Astrocyte (in vitro differentiated cells and primary cell): ENCODE data around the gene GSK3B. TPM values are rescaled to one million over a fixed set of nuclear protein-coding genes. Genes with fewer than 3 reads are reported as not detected.

ENCODE experiments used
- DNase-seq: peaks from one replicate; pipeline ENCODE4 v3.0.0-alpha.2; 2010; ENCODE audit warnings: low read depth
- FAIRE-seq: peaks from 2 replicates; lab custom pipeline; 2011; peaks lifted over from hg19 to GRCh38; lab: Jason Lieb, UNC
- H2AFZ ChIP-seq: 2 replicates; pipeline ENCODE4 v1.6.0; 2012; ENCODE audit warnings: low read depth, low read length, inconsistent platforms
- H3K27ac ChIP-seq: 2 replicates; pipeline ENCODE4 v1.5.1; 2011; ENCODE audit warnings: low read depth, low read length, inconsistent platforms
- H3K27me3 ChIP-seq: 2 replicates; pipeline ENCODE4 v1.6.0; 2011; ENCODE audit warnings: low read length, inconsistent platforms; ENCODE audit not compliant: insufficient read depth
- H3K36me3 ChIP-seq: 2 replicates; pipeline ENCODE4 v1.5.1; 2011; ENCODE audit warnings: low read length, inconsistent platforms; ENCODE audit not compliant: insufficient read depth
- H3K4me1 ChIP-seq: 2 replicates; pipeline ENCODE4 v1.5.1; 2011; ENCODE audit warnings: low read length, inconsistent platforms; ENCODE audit not compliant: insufficient read depth
- H3K4me2 ChIP-seq: 2 replicates; pipeline ENCODE4 v1.6.0; 2012; ENCODE audit warnings: low read length, inconsistent platforms
- H3K4me3 ChIP-seq: 2 replicates; pipeline ENCODE4 v1.5.1; 2011; ENCODE audit warnings: low read depth, mild to moderate bottlenecking, low read length, inconsistent platforms; ENCODE audit not compliant: insufficient read depth
- H3K79me2 ChIP-seq: 2 replicates; pipeline ENCODE4 v1.6.0; 2012; ENCODE audit warnings: mild to moderate bottlenecking, low read length, inconsistent platforms; ENCODE audit not compliant: insufficient read depth
- H3K9ac ChIP-seq: 2 replicates; pipeline ENCODE4 v1.6.0; 2012; ENCODE audit warnings: mild to moderate bottlenecking, low read length, inconsistent platforms
- H3K9me3 ChIP-seq: 2 replicates; pipeline ENCODE4 v1.5.1; 2012; ENCODE audit warnings: low read depth, mild to moderate bottlenecking, low read length, inconsistent platforms; ENCODE audit not compliant: insufficient read depth
- H4K20me1 ChIP-seq: 2 replicates; pipeline ENCODE4 v1.6.0; 2012; ENCODE audit warnings: low read length, inconsistent platforms; ENCODE audit not compliant: insufficient read depth
- H3K27ac Mint-ChIP-seq: one replicate; pipeline ENCODE4 v1.8.0; 2021; ENCODE audit warnings: mild to moderate bottlenecking, mixed read lengths; ENCODE audit not compliant: unreplicated experiment
- H3K27me3 Mint-ChIP-seq: one replicate; pipeline ENCODE4 v1.8.0; 2021; ENCODE audit warnings: low read depth, mixed read lengths; ENCODE audit not compliant: unreplicated experiment
- H3K36me3 Mint-ChIP-seq: one replicate; pipeline ENCODE4 v1.8.0; 2021; ENCODE audit warnings: low read depth, mixed read lengths; ENCODE audit not compliant: unreplicated experiment
- H3K4me1 Mint-ChIP-seq: one replicate; pipeline ENCODE4 v1.8.0; 2021; ENCODE audit warnings: low read depth, mixed read lengths; ENCODE audit not compliant: unreplicated experiment
- H3K4me3 Mint-ChIP-seq: one replicate; pipeline ENCODE4 v1.8.0; 2021; ENCODE audit warnings: mild to moderate bottlenecking, moderate library complexity, mixed read lengths; ENCODE audit not compliant: unreplicated experiment
- H3K9me3 Mint-ChIP-seq: one replicate; pipeline ENCODE4 v1.8.0; 2021; ENCODE audit warnings: mild to moderate bottlenecking, mixed read lengths; ENCODE audit not compliant: unreplicated experiment
- EZH2 ChIP-seq: IDR thresholded peaks from 2 replicates; pipeline ENCODE4 v1.6.1; 2012; ENCODE audit warnings: mild to moderate bottlenecking, low read length, inconsistent platforms; ENCODE audit not compliant: insufficient read depth
- total RNA-seq: library from RNA; stranded (reverse); gene quantifications from 2 replicates; pipeline ENCODE4 v1.2.1, GENCODE V29; 2021
- TF ChIP-seq, protein P1 (sequence below): IDR thresholded peaks from 2 replicates; pipeline ENCODE4 v1.5.1; 2011; ENCODE audit warnings: low read depth, mild to moderate bottlenecking, inconsistent platforms, low read length, moderate library complexity; ENCODE audit not compliant: insufficient read depth

GSK3B gene
- total RNA-seq, 1 donor from 2014 or later: 80.6 TPM

- H3K27ac Mint-ChIP-seq: no peak overlapping the region
- no peak overlapping the region for H3K4me3 Mint-ChIP-seq
- H3K4me3 ChIP-seq: no peak overlapping the region
- no peak for FAIRE-seq
- H3K9me3 Mint-ChIP-seq: no peaks in the 10 kb centered on the region
- no peak for DNase-seq
- H3K9me3 ChIP-seq: no peaks in the 10 kb centered on the region
- peaks cover 60% of the 10 kb centered on the region for H3K79me2 ChIP-seq
- H3K36me3 Mint-ChIP-seq: peaks cover 1% of the 10 kb centered on the region
- no peak overlapping the region for H2AFZ ChIP-seq
- H4K20me1 ChIP-seq: peaks cover 63% of the 10 kb centered on the region
- peaks cover 16% of the 10 kb centered on the region for H3K4me1 Mint-ChIP-seq
- H3K4me2 ChIP-seq: no peak overlapping the region
- H3K36me3 ChIP-seq: no peaks in the 10 kb centered on the region
- H3K4me1 ChIP-seq: no peaks in the 10 kb centered on the region
- no peak overlapping the region for H3K27ac ChIP-seq
- no peak for TF ChIP-seq EZH2
- TF ChIP-seq, protein P1, sequence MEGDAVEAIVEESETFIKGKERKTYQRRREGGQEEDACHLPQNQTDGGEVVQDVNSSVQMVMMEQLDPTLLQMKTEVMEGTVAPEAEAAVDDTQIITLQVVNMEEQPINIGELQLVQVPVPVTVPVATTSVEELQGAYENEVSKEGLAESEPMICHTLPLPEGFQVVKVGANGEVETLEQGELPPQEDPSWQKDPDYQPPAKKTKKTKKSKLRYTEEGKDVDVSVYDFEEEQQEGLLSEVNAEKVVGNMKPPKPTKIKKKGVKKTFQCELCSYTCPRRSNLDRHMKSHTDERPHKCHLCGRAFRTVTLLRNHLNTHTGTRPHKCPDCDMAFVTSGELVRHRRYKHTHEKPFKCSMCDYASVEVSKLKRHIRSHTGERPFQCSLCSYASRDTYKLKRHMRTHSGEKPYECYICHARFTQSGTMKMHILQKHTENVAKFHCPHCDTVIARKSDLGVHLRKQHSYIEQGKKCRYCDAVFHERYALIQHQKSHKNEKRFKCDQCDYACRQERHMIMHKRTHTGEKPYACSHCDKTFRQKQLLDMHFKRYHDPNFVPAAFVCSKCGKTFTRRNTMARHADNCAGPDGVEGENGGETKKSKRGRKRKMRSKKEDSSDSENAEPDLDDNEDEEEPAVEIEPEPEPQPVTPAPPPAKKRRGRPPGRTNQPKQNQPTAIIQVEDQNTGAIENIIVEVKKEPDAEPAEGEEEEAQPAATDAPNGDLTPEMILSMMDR: no peak
- no peak overlapping the region for H3K9ac ChIP-seq
- no peaks in the 10 kb centered on the region for H3K27me3 Mint-ChIP-seq
- H3K27me3 ChIP-seq: no peaks in the 10 kb centered on the region
Measured at GRCh38 chr3:119950666-119951325, 143.5 kb downstream of the GSK3B start.

DNA sequence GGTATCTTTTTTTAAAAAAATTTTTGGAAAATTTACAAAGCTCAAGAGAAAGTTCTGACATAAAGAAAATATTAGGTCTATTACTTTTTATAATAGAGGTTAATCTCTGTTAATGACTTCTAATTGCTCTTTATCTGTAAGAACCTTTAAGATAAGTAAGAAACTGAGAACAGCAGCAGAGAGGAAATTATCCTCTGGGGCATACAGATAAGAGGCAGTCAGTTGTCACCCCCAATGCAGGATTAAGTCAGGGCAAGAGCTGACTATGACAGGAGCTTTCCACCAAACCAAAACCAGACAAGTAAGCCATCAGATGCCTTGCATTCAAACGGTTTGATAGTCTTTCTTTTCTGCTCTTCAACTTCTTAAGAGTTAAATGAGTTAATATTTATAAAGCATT, 149.0 kb downstream of the GSK3B start:
- peaks cover 7% of the 10 kb centered on the region for H3K4me1 Mint-ChIP-seq

GRCh38 chr3:119944091-119944490, 150.2 kb downstream of the GSK3B start:
- no peak overlapping the region for H3K27ac Mint-ChIP-seq
- no peak overlapping the region for H3K4me2 ChIP-seq
- no peaks in the 10 kb centered on the region for H3K27me3 Mint-ChIP-seq
- H3K9ac ChIP-seq: no peak overlapping the region
- no peaks in the 10 kb centered on the region for H3K9me3 ChIP-seq
- H3K27me3 ChIP-seq: no peaks in the 10 kb centered on the region
- no peak overlapping the region for H3K4me3 Mint-ChIP-seq
- no peak overlapping the region for H3K4me3 ChIP-seq
- no peaks in the 10 kb centered on the region for H3K9me3 Mint-ChIP-seq
- H3K36me3 Mint-ChIP-seq: peaks cover 3% of the 10 kb centered on the region
- H2AFZ ChIP-seq: no peak overlapping the region
- FAIRE-seq: no peak
- H3K4me1 Mint-ChIP-seq: peaks cover 6% of the 10 kb centered on the region
- no peak overlapping the region for H3K27ac ChIP-seq
- no peak for DNase-seq
- peaks cover 45% of the 10 kb centered on the region for H4K20me1 ChIP-seq
- no peaks in the 10 kb centered on the region for H3K4me1 ChIP-seq
- peaks cover 39% of the 10 kb centered on the region for H3K79me2 ChIP-seq
- TF ChIP-seq EZH2: no peak
- TF ChIP-seq, protein P1: no peak
- H3K36me3 ChIP-seq: no peaks in the 10 kb centered on the region

More for the DNA sequence above, 149.0 kb downstream of the GSK3B start:
- H3K9me3 ChIP-seq: no peaks in the 10 kb centered on the region
- no peak overlapping the region for H3K4me2 ChIP-seq
- TF ChIP-seq EZH2: no peak
- TF ChIP-seq, protein P1: no peak
- no peaks in the 10 kb centered on the region for H3K4me1 ChIP-seq
- Mint-ChIP-seq H3K36me3 (peaks cover 3% of the 10 kb centered on the region), H3K27me3 (no peaks in the 10 kb centered on the region), H3K4me3 (no peak overlapping the region), H3K9me3 (no peaks in the 10 kb centered on the region), H3K27ac (no peak overlapping the region)
- no peak for FAIRE-seq
- H3K79me2 ChIP-seq: peaks cover 36% of the 10 kb centered on the region
- peaks cover 46% of the 10 kb centered on the region for H4K20me1 ChIP-seq
- H3K9ac ChIP-seq: no peak overlapping the region
- H3K27me3 ChIP-seq: no peaks in the 10 kb centered on the region
- H3K36me3 ChIP-seq: no peaks in the 10 kb centered on the region
- H3K4me3 ChIP-seq: no peak overlapping the region
- no peak overlapping the region for H3K27ac ChIP-seq
- no peak for DNase-seq
- no peak overlapping the region for H2AFZ ChIP-seq
